Hepatocyte (in vitro differentiated cells): ENCODE measurements around the gene PRADC1. TPM values are rescaled to one million over a fixed set of nuclear protein-coding genes. Genes with fewer than 3 reads are reported as not detected.

ENCODE experiments used
- DNase-seq: peaks from one replicate; pipeline ENCODE4 v3.0.0-alpha.2; 2016; ENCODE audit warnings: low spot score
- H2AFZ ChIP-seq: fragments of 200-600 bp; sonication (generic); 2 replicates; pipeline ENCODE4 v1.6.0; 2016; ENCODE audit warnings: antibody characterized with exemption, mild to moderate bottlenecking
- H3K27ac ChIP-seq: fragments of 200-600 bp; sonication (generic); 2 replicates; pipeline ENCODE4 v1.5.1; 2016; ENCODE audit warnings: mild to moderate bottlenecking
- H3K27me3 ChIP-seq: fragments of 200-600 bp; sonication (generic); 2 replicates; pipeline ENCODE4 v1.6.1; 2016
- H3K36me3 ChIP-seq: fragments of 200-600 bp; sonication (generic); replicated peaks from 2 replicates; pipeline ENCODE4 v1.5.1; 2016; ENCODE audit warnings: low read depth; ENCODE audit not compliant: insufficient read depth
- H3K4me1 ChIP-seq: fragments of 200-600 bp; sonication (generic); 2 replicates; pipeline ENCODE4 v1.5.1; 2016; ENCODE audit warnings: mild to moderate bottlenecking, moderate library complexity; ENCODE audit not compliant: insufficient read depth
- H3K4me2 ChIP-seq: fragments of 200-600 bp; sonication (generic); 2 replicates; pipeline ENCODE4 v1.6.0; 2016
- H3K4me3 ChIP-seq: fragments of 200-600 bp; sonication (generic); 2 replicates; pipeline ENCODE4 v1.5.1; 2016; ENCODE audit warnings: mild to moderate bottlenecking
- H3K79me2 ChIP-seq: fragments of 200-600 bp; sonication (generic); 2 replicates; pipeline ENCODE4 v1.6.0; 2017; ENCODE audit warnings: mild to moderate bottlenecking
- H3K9me2 ChIP-seq: fragments of 200-600 bp; sonication (generic); replicated peaks from 2 replicates; pipeline ENCODE4 v1.6.0; 2017; ENCODE audit warnings: mild to moderate bottlenecking; ENCODE audit not compliant: insufficient read depth
- H3K9me3 ChIP-seq: fragments of 200-600 bp; sonication (generic); 2 replicates; pipeline ENCODE4 v1.5.1; 2016; ENCODE audit warnings: low read depth, mild to moderate bottlenecking
- H4K20me1 ChIP-seq: fragments of 200-600 bp; sonication (generic); 2 replicates; pipeline ENCODE4 v1.6.0; 2016; ENCODE audit warnings: mild to moderate bottlenecking; ENCODE audit not compliant: insufficient read depth, poor library complexity, severe bottlenecking
- EZH2 ChIP-seq: fragments of 200-600 bp; sonication (generic); IDR thresholded peaks from 2 replicates; pipeline ENCODE4 v1.6.1; 2016; ENCODE audit warnings: antibody characterized with exemption, mild to moderate bottlenecking, borderline replicate concordance
- EZH2phosphoT487 ChIP-seq: fragments of 200-600 bp; sonication (generic); IDR thresholded peaks from one replicate; pipeline ENCODE4 v1.6.1; 2018; ENCODE audit warnings: antibody characterized with exemption, mild to moderate bottlenecking, low read depth, moderate library complexity; ENCODE audit not compliant: unreplicated experiment, severe bottlenecking
- WGBS: methylation state at CpG from one replicate; pipeline ENCODE4 v1.1.6; 2016; ENCODE audit warnings: low lambda C conversion rate; ENCODE audit errors: missing lambda C conversion rate; 5-methylcytosine and 5-hydroxymethylcytosine counted together
- polyA plus RNA-seq: library from polyadenylated mRNA; unstranded; fragments of >200 nt; fragmentation: Nextera tagmentation; extraction: Ambion mirVana; gene quantifications from 2 replicates; pipeline ENCODE4 v1.2.1, GENCODE V29; 2016
- total RNA-seq: library from RNA; depleted of rRNA; stranded (reverse); fragments of >200 nt; gene quantifications from 2 replicates; pipeline ENCODE4 v1.2.3, GENCODE V29; 2014
- TF ChIP-seq, protein P1 (sequence below): fragments of 200-600 bp; sonication (generic); IDR thresholded peaks from 2 replicates; pipeline ENCODE4 v1.5.1; 2016; ENCODE audit warnings: antibody characterized with exemption, mild to moderate bottlenecking; ENCODE audit not compliant: poor library complexity

Gene PRADC1
- total and polyA plus RNA-seq, 2 experiments from 2014 or later = 36.6 to 39.7 TPM

DNA sequence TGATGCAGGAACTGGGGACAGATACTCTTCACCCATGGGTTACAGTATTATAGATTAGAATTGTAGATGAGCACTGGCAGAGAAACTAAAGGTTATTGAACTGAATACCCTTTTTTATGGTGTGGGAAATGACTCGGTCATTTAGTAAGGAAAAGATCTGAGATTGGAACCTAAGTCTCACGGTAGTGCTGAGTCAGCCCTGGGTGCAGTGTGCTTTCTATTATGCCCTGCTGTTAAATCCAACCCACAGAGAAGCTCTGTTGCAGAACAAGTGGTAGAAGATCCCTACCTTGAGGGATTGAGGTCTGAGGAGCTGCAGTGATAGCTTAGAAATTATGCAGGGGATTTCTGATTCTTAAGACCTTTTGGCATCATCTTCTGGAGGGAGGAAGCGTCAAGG, 13.8 kb upstream of the PRADC1 start:
- Histone ChIP-seq H3K9me2 (no peaks in the 10 kb centered on the region), H3K4me3 (no peak overlapping the region), H3K9me3 (no peaks in the 10 kb centered on the region), H3K27me3 (no peaks in the 10 kb centered on the region), H4K20me1 (peaks cover 32% of the 10 kb centered on the region), H3K27ac (no peak overlapping the region), H3K36me3 (no peaks in the 10 kb centered on the region), H3K4me1 (no peaks in the 10 kb centered on the region), H3K4me2 (no peak overlapping the region), H3K79me2 (peaks cover 21% of the 10 kb centered on the region), H2AFZ (no peak overlapping the region)
- WGBS = 95% methylated on average over 3 of the region's 3 CpGs
- DNase-seq = no peak
- TF ChIP-seq, protein P1, sequence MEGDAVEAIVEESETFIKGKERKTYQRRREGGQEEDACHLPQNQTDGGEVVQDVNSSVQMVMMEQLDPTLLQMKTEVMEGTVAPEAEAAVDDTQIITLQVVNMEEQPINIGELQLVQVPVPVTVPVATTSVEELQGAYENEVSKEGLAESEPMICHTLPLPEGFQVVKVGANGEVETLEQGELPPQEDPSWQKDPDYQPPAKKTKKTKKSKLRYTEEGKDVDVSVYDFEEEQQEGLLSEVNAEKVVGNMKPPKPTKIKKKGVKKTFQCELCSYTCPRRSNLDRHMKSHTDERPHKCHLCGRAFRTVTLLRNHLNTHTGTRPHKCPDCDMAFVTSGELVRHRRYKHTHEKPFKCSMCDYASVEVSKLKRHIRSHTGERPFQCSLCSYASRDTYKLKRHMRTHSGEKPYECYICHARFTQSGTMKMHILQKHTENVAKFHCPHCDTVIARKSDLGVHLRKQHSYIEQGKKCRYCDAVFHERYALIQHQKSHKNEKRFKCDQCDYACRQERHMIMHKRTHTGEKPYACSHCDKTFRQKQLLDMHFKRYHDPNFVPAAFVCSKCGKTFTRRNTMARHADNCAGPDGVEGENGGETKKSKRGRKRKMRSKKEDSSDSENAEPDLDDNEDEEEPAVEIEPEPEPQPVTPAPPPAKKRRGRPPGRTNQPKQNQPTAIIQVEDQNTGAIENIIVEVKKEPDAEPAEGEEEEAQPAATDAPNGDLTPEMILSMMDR = no peak
- no peak for TF ChIP-seq EZH2
- TF ChIP-seq EZH2phosphoT487 = no peak

DNA sequence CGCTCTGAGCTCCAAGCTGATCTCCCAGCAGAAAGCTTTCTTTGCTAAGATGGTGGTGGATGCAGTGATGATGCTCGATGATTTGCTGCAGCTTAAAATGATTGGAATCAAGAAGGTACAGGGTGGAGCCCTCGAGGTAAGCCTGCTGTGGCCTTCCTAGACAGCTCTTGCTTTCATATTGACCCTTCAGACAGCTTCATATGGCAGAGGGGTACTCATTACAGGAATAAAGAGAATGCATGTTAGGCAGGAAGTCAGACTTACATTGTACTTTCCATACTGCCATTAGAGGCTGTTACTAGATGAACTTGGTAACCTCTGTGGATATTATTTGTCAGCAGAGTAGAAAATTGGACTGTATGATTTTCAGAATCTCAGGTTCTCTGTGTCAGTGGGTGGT, 11.5 kb upstream of the PRADC1 start:
- no peak for DNase-seq
- no peak overlapping the region for H2AFZ ChIP-seq
- peaks cover 40% of the 10 kb centered on the region for H3K79me2 ChIP-seq
- no peaks in the 10 kb centered on the region for H3K36me3 ChIP-seq
- no peaks in the 10 kb centered on the region for H3K9me2 ChIP-seq
- no peak overlapping the region for H3K27ac ChIP-seq
- H3K9me3 ChIP-seq = no peaks in the 10 kb centered on the region
- H3K4me2 ChIP-seq = no peak overlapping the region
- H3K4me1 ChIP-seq = no peaks in the 10 kb centered on the region
- TF ChIP-seq EZH2phosphoT487 (no peak), EZH2 (no peak)
- TF ChIP-seq, protein P1 = no peak
- peaks cover 50% of the 10 kb centered on the region for H4K20me1 ChIP-seq
- WGBS = 93% methylated on average over 3 of the region's 3 CpGs
- H3K4me3 ChIP-seq = no peak overlapping the region
- H3K27me3 ChIP-seq = no peaks in the 10 kb centered on the region

DNA sequence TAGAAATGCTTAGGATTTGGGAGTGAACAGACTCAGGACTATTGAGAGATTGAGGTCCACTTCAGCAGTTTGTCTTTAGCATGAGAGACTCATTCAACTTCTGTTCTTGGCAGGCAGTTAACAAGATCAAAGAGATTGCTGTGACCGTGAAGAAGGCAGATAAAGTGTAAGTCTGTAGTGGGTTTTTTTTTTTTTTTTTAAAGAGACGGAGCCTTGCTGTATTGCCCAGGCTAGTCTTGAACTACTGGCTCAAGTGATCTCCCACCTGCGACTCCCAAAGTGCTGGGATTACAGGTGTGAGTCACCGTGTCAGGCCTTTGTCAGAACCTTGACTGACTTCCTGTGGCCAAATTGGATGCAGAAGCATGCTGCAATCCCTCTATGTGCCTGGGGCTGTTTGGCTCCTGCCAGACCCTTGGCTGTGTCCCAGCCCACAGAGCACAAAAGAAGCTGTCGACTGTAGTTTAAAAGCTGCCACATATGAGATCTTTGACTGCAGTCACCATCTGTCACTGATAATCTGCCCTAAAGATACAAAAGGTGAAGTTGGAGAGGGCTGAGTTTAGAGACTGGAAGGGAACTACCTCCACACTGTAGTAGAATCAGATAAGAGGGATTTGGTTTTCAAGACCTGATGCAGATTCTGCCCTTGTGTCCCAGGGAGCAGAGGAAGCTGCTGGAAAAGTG, 11.0 kb upstream of the PRADC1 start:
- Histone ChIP-seq H3K9me3 (no peaks in the 10 kb centered on the region), H3K36me3 (no peaks in the 10 kb centered on the region), H3K4me3 (no peak overlapping the region), H2AFZ (no peak overlapping the region), H3K4me2 (no peak overlapping the region), H3K4me1 (no peaks in the 10 kb centered on the region), H3K9me2 (no peaks in the 10 kb centered on the region), H3K27me3 (no peaks in the 10 kb centered on the region), H3K27ac (no peak overlapping the region), H4K20me1 (peaks cover 54% of the 10 kb centered on the region), H3K79me2 (peaks cover 46% of the 10 kb centered on the region)
- TF ChIP-seq EZH2phosphoT487 = no peak
- TF ChIP-seq, protein P1 = no peak
- TF ChIP-seq EZH2 = no peak
- WGBS = 52% methylated on average over 5 of the region's 5 CpGs
- DNase-seq = no peak
